Endodermal cell (in vitro differentiated cells): ENCODE data around the gene CHID1. TPM values are rescaled to one million over a fixed set of nuclear protein-coding genes. Genes with fewer than 3 reads are reported as not detected.

Experiments
- DNase-seq: peaks from one replicate; pipeline ENCODE4 v3.0.0-alpha.2; 2017
- H3K27ac ChIP-seq: 2 replicates; pipeline ENCODE4 v1.5.1; 2013; ENCODE audit warnings: mild to moderate bottlenecking, low read depth, low read length, moderate library complexity
- H3K27me3 ChIP-seq: 2 replicates; pipeline ENCODE4 v1.6.1; 2013; ENCODE audit warnings: mild to moderate bottlenecking, low read length, moderate library complexity; ENCODE audit not compliant: insufficient read depth, control insufficient read depth, poor library complexity, severe bottlenecking
- H3K36me3 ChIP-seq: 2 replicates; pipeline ENCODE4 v1.7.0; 2013; ENCODE audit warnings: mild to moderate bottlenecking, low read length, moderate library complexity; ENCODE audit not compliant: control insufficient read depth, insufficient read depth
- H3K4me1 ChIP-seq: one replicate; pipeline ENCODE4 v1.7.0; 2013; ENCODE audit warnings: low read length; ENCODE audit not compliant: control insufficient read depth, insufficient read depth
- H3K4me3 ChIP-seq: 2 replicates; pipeline ENCODE4 v1.5.1; 2013; ENCODE audit warnings: mild to moderate bottlenecking, low read length, moderate library complexity
- H3K9ac ChIP-seq: 2 replicates; pipeline ENCODE4 v1.6.1; 2013; ENCODE audit warnings: mild to moderate bottlenecking, low read length, moderate library complexity; ENCODE audit not compliant: poor library complexity, severe bottlenecking; ENCODE audit errors: extremely low read depth
- H3K9me3 ChIP-seq: 2 replicates; pipeline ENCODE4 v1.6.1; 2013; ENCODE audit warnings: mild to moderate bottlenecking, low read length, moderate library complexity; ENCODE audit not compliant: control insufficient read depth
- H3K27ac Mint-ChIP-seq: 2 replicates; pipeline ENCODE4 v1.8.0; 2020; ENCODE audit warnings: mixed read lengths
- H3K27me3 Mint-ChIP-seq: 2 replicates; pipeline ENCODE4 v1.8.0; 2021; ENCODE audit warnings: mild to moderate bottlenecking, mixed read lengths; ENCODE audit not compliant: insufficient read depth
- H3K36me3 Mint-ChIP-seq: 2 replicates; pipeline ENCODE4 v1.8.0; 2020; ENCODE audit warnings: low read depth, mixed read lengths
- H3K4me1 Mint-ChIP-seq: 2 replicates; pipeline ENCODE4 v1.8.0; 2020; ENCODE audit warnings: mixed read lengths
- H3K4me3 Mint-ChIP-seq: 2 replicates; pipeline ENCODE4 v1.8.0; 2020; ENCODE audit warnings: mild to moderate bottlenecking, moderate library complexity, mixed read lengths
- H3K9me3 Mint-ChIP-seq: 2 replicates; pipeline ENCODE4 v1.8.0; 2020; ENCODE audit warnings: mild to moderate bottlenecking, mixed read lengths
- CTCF ChIP-seq: fragments of 200-600 bp; sonication (generic); conservative IDR thresholded peaks from 2 replicates; pipeline ENCODE4 v1.5.0; 2021; ENCODE audit warnings: antibody characterized with exemption, mild to moderate bottlenecking
- WGBS, 2 experiments: methylation state at CpG; one replicate each; pipeline versions ENCODE4 v1.1.5 to v1.1.7; 2013; ENCODE audit warnings: missing lambda C conversion rate in 2 of 2, mixed read lengths in 1 of 2; ENCODE audit not compliant: insufficient coverage in 1 of 2, insufficient read length in 1 of 2; 5-methylcytosine and 5-hydroxymethylcytosine counted together
- total RNA-seq, 2 donors: library from RNA; stranded (reverse); fragmentation: NEBNext Ultra II Directional in 1 of 2; extraction: Animal tissue kit (Norgen Biotek cat#: 25700) in 1 of 2; gene quantifications; 2 replicates in 1 of 2; 3 replicates in 1 of 2; pipeline ENCODE4 v1.2.1, GENCODE V29; 2021

CHID1 gene
- total RNA-seq, 2 donors from 2014 or later = 82.0 to 83.5 TPM

- Mint-ChIP-seq H3K27ac (no peak overlapping the region), H3K27me3 (peaks cover 7% of the 10 kb centered on the region), H3K36me3 (no peaks in the 10 kb centered on the region), H3K4me3 (peak overlapping the region; percentile 53), H3K4me1 (peaks cover 4% of the 10 kb centered on the region), H3K9me3 (no peaks in the 10 kb centered on the region)
- Histone ChIP-seq H3K27me3 (no peaks in the 10 kb centered on the region), H3K36me3 (no peaks in the 10 kb centered on the region), H3K9ac (peak overlapping the region; percentile 11), H3K9me3 (no peaks in the 10 kb centered on the region), H3K4me1 (peaks cover 20% of the 10 kb centered on the region), H3K27ac (no peak overlapping the region), H3K4me3 (peak overlapping the region; percentile 69)
- no peak for TF ChIP-seq CTCF
- WGBS, 2 experiments = 2 to 3% methylated on average over 44 to 97 of the region's 97 CpGs
- DNase-seq = peak; percentile 74
These were observed 60.4 kb downstream of the CHID1 start for GRCh38 chr11:849951-850774.

GRCh38 chr11:849104-849824 lies 61.3 kb downstream of the CHID1 start:
- Mint-ChIP-seq H3K36me3 (no peaks in the 10 kb centered on the region), H3K27ac (no peak overlapping the region), H3K4me1 (peaks cover 7% of the 10 kb centered on the region), H3K4me3 (peak overlapping the region; percentile 53), H3K27me3 (peaks cover 7% of the 10 kb centered on the region), H3K9me3 (no peaks in the 10 kb centered on the region)
- Histone ChIP-seq H3K27ac (no peak overlapping the region), H3K36me3 (no peaks in the 10 kb centered on the region), H3K9ac (no peak overlapping the region), H3K4me1 (peaks cover 24% of the 10 kb centered on the region), H3K4me3 (peak overlapping the region; percentile 68), H3K27me3 (no peaks in the 10 kb centered on the region), H3K9me3 (no peaks in the 10 kb centered on the region)
- peak; percentile 90 for DNase-seq
- 3 to 6% methylated on average over 17 to 70 of the region's 71 CpGs for WGBS, 2 experiments
- TF ChIP-seq CTCF = no peak

GRCh38 chr11:848380-848931 lies 62.2 kb downstream of the CHID1 start:
- H3K4me1 Mint-ChIP-seq = peaks cover 7% of the 10 kb centered on the region
- peaks cover 7% of the 10 kb centered on the region for H3K27me3 Mint-ChIP-seq
- H3K27ac ChIP-seq = no peak overlapping the region
- H3K4me1 ChIP-seq = peaks cover 24% of the 10 kb centered on the region
- no peaks in the 10 kb centered on the region for H3K36me3 Mint-ChIP-seq
- H3K9me3 Mint-ChIP-seq = no peaks in the 10 kb centered on the region
- H3K4me3 Mint-ChIP-seq = peak overlapping the region; percentile 53
- no peaks in the 10 kb centered on the region for H3K27me3 ChIP-seq
- TF ChIP-seq CTCF = peak; percentile 89
- DNase-seq = peak; percentile 84
- no peak overlapping the region for H3K4me3 ChIP-seq
- no peak overlapping the region for H3K27ac Mint-ChIP-seq
- no peaks in the 10 kb centered on the region for H3K36me3 ChIP-seq
- no peak overlapping the region for H3K9ac ChIP-seq
- WGBS, 2 experiments = 33 to 50% methylated on average over 2 to 14 of the region's 14 CpGs
- no peaks in the 10 kb centered on the region for H3K9me3 ChIP-seq
